ENCODE measurements around the gene PRSS33.

Gene PRSS33

GRCh38 chr16:2739625-2740430 lies 47.5 kb downstream of the PRSS33 start:
- Histone ChIP-seq H3K27ac (ENCODE audit: low read length) (no peak overlapping the region), H3K27me3 (ENCODE audit: insufficient read depth, low read length) (no peaks in the 10 kb centered on the region), H3K9ac (ENCODE audit: low read depth, low read length) (no peak overlapping the region), H3K9me3 (ENCODE audit: insufficient read depth, low read depth, low read length) (no peaks in the 10 kb centered on the region), H3K4me1 (ENCODE audit: insufficient read depth, low read length) (no peaks in the 10 kb centered on the region), H3K36me3 (ENCODE audit: insufficient read depth, low read depth, low read length) (no peaks in the 10 kb centered on the region), H3K4me3 (ENCODE audit: low read length) (no peak overlapping the region)

GRCh38 chr16:2738615-2739014 lies 48.7 kb downstream of the PRSS33 start:
- H3K4me1 ChIP-seq (ENCODE audit: insufficient read depth, low read length) = no peaks in the 10 kb centered on the region
- no peak overlapping the region for H3K27ac ChIP-seq (ENCODE audit: low read length)
- no peaks in the 10 kb centered on the region for H3K36me3 ChIP-seq (ENCODE audit: insufficient read depth, low read depth, low read length)
- H3K4me3 ChIP-seq (ENCODE audit: low read length) = no peak overlapping the region
- H3K27me3 ChIP-seq (ENCODE audit: insufficient read depth, low read length) = no peaks in the 10 kb centered on the region
- H3K9ac ChIP-seq (ENCODE audit: low read depth, low read length) = no peak overlapping the region
- H3K9me3 ChIP-seq (ENCODE audit: insufficient read depth, low read depth, low read length) = no peaks in the 10 kb centered on the region

- H3K27ac ChIP-seq (ENCODE audit: low read length) = no peak overlapping the region
- H3K9ac ChIP-seq (ENCODE audit: low read depth, low read length) = no peak overlapping the region
- H3K4me3 ChIP-seq (ENCODE audit: low read length) = no peak overlapping the region
- no peaks in the 10 kb centered on the region for H3K36me3 ChIP-seq (ENCODE audit: insufficient read depth, low read depth, low read length)
- H3K9me3 ChIP-seq (ENCODE audit: insufficient read depth, low read depth, low read length) = no peaks in the 10 kb centered on the region
- H3K4me1 ChIP-seq (ENCODE audit: insufficient read depth, low read length) = no peaks in the 10 kb centered on the region
- no peaks in the 10 kb centered on the region for H3K27me3 ChIP-seq (ENCODE audit: insufficient read depth, low read length)
Observed at GRCh38 chr16:2737895-2738418, 49.4 kb downstream of the PRSS33 start.

GRCh38 chr16:2737238-2737605 lies 50.1 kb downstream of the PRSS33 start:
- Histone ChIP-seq H3K9me3 (ENCODE audit: insufficient read depth, low read depth, low read length) (no peaks in the 10 kb centered on the region), H3K27me3 (ENCODE audit: insufficient read depth, low read length) (no peaks in the 10 kb centered on the region), H3K36me3 (ENCODE audit: insufficient read depth, low read depth, low read length) (no peaks in the 10 kb centered on the region), H3K4me1 (ENCODE audit: insufficient read depth, low read length) (no peaks in the 10 kb centered on the region), H3K27ac (ENCODE audit: low read length) (no peak overlapping the region), H3K9ac (ENCODE audit: low read depth, low read length) (no peak overlapping the region), H3K4me3 (ENCODE audit: low read length) (no peak overlapping the region)

- Histone ChIP-seq H3K9ac (ENCODE audit: low read depth, low read length) (no peak overlapping the region), H3K4me1 (ENCODE audit: insufficient read depth, low read length) (no peaks in the 10 kb centered on the region), H3K27me3 (ENCODE audit: insufficient read depth, low read length) (no peaks in the 10 kb centered on the region), H3K9me3 (ENCODE audit: insufficient read depth, low read depth, low read length) (no peaks in the 10 kb centered on the region), H3K4me3 (ENCODE audit: low read length) (no peak overlapping the region), H3K27ac (ENCODE audit: low read length) (no peak overlapping the region), H3K36me3 (ENCODE audit: insufficient read depth, low read depth, low read length) (no peaks in the 10 kb centered on the region)
Observed at GRCh38 chr16:2736476-2737237, 50.7 kb downstream of the PRSS33 start.

GRCh38 chr16:2734844-2735515 lies 52.4 kb downstream of the PRSS33 start:
- Histone ChIP-seq H3K27me3 (ENCODE audit: insufficient read depth, low read length) (no peaks in the 10 kb centered on the region), H3K9ac (ENCODE audit: low read depth, low read length) (no peak overlapping the region), H3K4me1 (ENCODE audit: insufficient read depth, low read length) (no peaks in the 10 kb centered on the region), H3K27ac (ENCODE audit: low read length) (no peak overlapping the region), H3K9me3 (ENCODE audit: insufficient read depth, low read depth, low read length) (no peaks in the 10 kb centered on the region), H3K36me3 (ENCODE audit: insufficient read depth, low read depth, low read length) (no peaks in the 10 kb centered on the region), H3K4me3 (ENCODE audit: low read length) (no peak overlapping the region)

Measured in iPS-20b (cell line).